Measurements from ENCODE around the gene PRPF6. TPM values are rescaled to one million over a fixed set of nuclear protein-coding genes. Genes with fewer than 3 reads are reported as not detected.

PRPF6 gene
- total RNA-seq, 2 experiments from 2014 or later = 60.5 to 67.0 TPM

- peak overlapping the region; percentile 61 for H3K4me3 Mint-ChIP-seq
- no peak for ATAC-seq
- H3K9me3 Mint-ChIP-seq (ENCODE audit: low read depth) = no peaks in the 10 kb centered on the region
- ChIA-PET POLR2A (no interaction called here), CTCF (interaction anchor here (0.8 to 2.9 kb wide), 11 partner anchors 11 to 81 kb away, joined by 3 to 32 read pairs (median 5); partner anchors contain the start of genes PRPF6 and SAMD10)
- no peak for DNase-seq
- intact Hi-C loops (cut with DNase I, micrococcal nuclease) = loop anchor here in 1 of 2 experiments (1.0 kb wide), 1 partner anchor 15 kb away; no protein-coding TSS in a partner anchor
- H3K36me3 Mint-ChIP-seq (ENCODE audit: low read depth) = peaks cover under 1% of the 10 kb centered on the region
- H3K4me1 Mint-ChIP-seq = peaks cover 33% of the 10 kb centered on the region
- H3K27me3 Mint-ChIP-seq = peaks cover 2% of the 10 kb centered on the region
- H3K27ac Mint-ChIP-seq = no peak overlapping the region
Measured at GRCh38 chr20:64040231-64041039, 59.5 kb downstream of the PRPF6 start.

GRCh38 chr20:64041040-64041780 is 60.3 kb downstream of the PRPF6 start:
- ChIA-PET CTCF (interaction anchor here (1.0 to 2.5 kb wide), 8 partner anchors 10 to 78 kb away, joined by 3 to 13 read pairs (median 4); partner anchors contain the start of gene TCEA2), POLR2A (no interaction called here)
- Mint-ChIP-seq H3K27ac (peak overlapping the region; percentile 47), H3K4me1 (peaks cover 31% of the 10 kb centered on the region), H3K9me3 (ENCODE audit: low read depth) (no peaks in the 10 kb centered on the region), H3K27me3 (peaks cover 5% of the 10 kb centered on the region), H3K4me3 (peak overlapping the region; percentile 71), H3K36me3 (ENCODE audit: low read depth) (no peaks in the 10 kb centered on the region)
- intact Hi-C loops (cut with DNase I, micrococcal nuclease) = loop anchor here in 1 of 2 experiments (1.0 kb wide), 1 partner anchor 14 kb away; no protein-coding TSS in a partner anchor
- no peak for DNase-seq
- no peak for ATAC-seq

DNA sequence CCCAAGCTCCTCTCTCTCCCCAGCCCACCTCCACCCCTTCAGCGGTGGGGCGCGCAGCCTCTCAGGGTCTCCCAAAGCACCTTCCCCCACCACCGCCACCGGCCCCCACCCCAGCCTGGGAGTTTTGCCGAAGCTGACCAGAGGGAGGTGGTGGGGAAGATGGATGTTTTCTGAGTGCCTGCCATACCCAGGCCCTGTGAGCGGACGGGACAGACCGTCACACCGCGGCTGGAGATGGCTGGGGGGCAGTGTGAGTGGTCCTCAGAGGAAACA is 60.8 kb downstream of the PRPF6 start:
- H3K4me1 Mint-ChIP-seq = peaks cover 29% of the 10 kb centered on the region
- peak overlapping the region; percentile 47 for H3K27ac Mint-ChIP-seq
- ChIA-PET CTCF (interaction anchor here (1.0 to 1.3 kb wide), 3 partner anchors 16 to 59 kb away, joined by 3 to 4 read pairs (median 4); partner anchors contain the start of gene TCEA2), POLR2A (no interaction called here)
- peak overlapping the region; percentile 71 for H3K4me3 Mint-ChIP-seq
- peaks cover 9% of the 10 kb centered on the region for H3K27me3 Mint-ChIP-seq
- H3K9me3 Mint-ChIP-seq (ENCODE audit: low read depth) = no peaks in the 10 kb centered on the region
- ATAC-seq (no peak), DNase-seq (no peak)
- intact Hi-C loops (cut with DNase I, micrococcal nuclease) = loop anchor here in 1 of 2 experiments (1.0 kb wide), 1 partner anchor 14 kb away; no protein-coding TSS in a partner anchor
- no peaks in the 10 kb centered on the region for H3K36me3 Mint-ChIP-seq (ENCODE audit: low read depth)

DNA sequence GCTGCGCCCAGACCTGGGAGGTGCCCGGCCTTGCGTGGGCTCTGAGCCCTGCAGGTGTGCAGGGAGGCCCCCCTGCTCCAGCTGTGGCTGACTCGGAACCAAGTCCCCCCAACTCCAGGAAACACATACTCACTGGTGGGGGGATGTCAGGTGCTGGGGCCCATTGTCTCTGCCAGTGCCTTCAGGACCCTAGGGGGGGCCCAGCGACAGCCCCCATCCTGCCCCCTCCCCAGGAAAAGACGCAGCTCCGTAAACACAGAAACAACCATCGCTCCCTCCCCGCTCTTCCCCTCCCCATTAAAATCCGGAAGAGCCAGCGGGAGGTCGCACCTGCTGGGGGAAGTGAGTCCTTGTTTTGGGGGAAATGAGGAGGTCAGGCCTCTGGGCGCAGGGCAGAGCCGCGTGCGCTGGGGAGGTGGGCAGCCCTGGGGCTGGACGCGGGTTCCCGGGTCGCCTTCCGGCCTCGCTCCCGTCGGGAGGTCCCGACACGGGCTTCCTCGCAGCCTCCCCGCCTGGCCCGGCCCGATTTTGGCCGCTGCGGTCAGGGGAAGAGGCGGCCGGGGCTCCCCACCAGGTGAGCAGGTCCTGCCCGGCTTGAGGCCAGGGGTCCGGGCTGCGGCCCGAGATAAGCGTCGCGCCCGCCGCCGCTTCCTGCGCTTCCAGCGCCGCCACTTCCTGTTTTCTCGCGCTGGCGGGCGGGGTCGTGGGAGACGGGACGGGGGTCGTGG is 61.3 kb downstream of the PRPF6 start:
- peak overlapping the region; percentile 55 for H3K27ac Mint-ChIP-seq
- H3K4me3 Mint-ChIP-seq = peak overlapping the region; percentile 71
- peaks cover 24% of the 10 kb centered on the region for H3K4me1 Mint-ChIP-seq
- intact Hi-C loops (cut with DNase I, micrococcal nuclease) = no loop called here
- no peaks in the 10 kb centered on the region for H3K36me3 Mint-ChIP-seq (ENCODE audit: low read depth)
- ATAC-seq (no peak), DNase-seq (no peak)
- peaks cover 14% of the 10 kb centered on the region for H3K27me3 Mint-ChIP-seq
- no peaks in the 10 kb centered on the region for H3K9me3 Mint-ChIP-seq (ENCODE audit: low read depth)
- ChIA-PET POLR2A (no interaction called here), CTCF (interaction anchor here (0.6 to 1.3 kb wide), 4 partner anchors 15 to 60 kb away, joined by 3 to 4 read pairs (median 4); partner anchors contain the start of gene TCEA2)

DNA sequence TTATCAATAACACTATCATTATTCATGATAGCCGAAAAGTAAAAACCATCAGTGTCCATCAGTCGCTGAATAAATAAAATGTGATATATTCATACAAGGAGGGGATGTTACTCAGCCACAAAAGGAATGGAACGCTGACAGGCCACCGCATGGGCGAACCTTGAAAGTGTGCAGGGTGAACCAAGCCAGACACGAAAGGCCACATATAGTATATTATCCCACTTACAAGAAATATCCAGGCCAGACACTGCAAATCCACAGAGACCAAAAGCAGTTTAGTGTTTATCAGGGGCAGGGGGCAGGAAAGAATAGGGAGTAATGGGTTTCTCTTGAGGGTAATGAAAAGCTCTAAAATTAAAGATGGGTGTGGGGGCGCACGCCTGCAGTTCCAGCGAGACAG is 62.8 kb downstream of the PRPF6 start:
- no peaks in the 10 kb centered on the region for H3K36me3 Mint-ChIP-seq (ENCODE audit: low read depth)

DNA sequence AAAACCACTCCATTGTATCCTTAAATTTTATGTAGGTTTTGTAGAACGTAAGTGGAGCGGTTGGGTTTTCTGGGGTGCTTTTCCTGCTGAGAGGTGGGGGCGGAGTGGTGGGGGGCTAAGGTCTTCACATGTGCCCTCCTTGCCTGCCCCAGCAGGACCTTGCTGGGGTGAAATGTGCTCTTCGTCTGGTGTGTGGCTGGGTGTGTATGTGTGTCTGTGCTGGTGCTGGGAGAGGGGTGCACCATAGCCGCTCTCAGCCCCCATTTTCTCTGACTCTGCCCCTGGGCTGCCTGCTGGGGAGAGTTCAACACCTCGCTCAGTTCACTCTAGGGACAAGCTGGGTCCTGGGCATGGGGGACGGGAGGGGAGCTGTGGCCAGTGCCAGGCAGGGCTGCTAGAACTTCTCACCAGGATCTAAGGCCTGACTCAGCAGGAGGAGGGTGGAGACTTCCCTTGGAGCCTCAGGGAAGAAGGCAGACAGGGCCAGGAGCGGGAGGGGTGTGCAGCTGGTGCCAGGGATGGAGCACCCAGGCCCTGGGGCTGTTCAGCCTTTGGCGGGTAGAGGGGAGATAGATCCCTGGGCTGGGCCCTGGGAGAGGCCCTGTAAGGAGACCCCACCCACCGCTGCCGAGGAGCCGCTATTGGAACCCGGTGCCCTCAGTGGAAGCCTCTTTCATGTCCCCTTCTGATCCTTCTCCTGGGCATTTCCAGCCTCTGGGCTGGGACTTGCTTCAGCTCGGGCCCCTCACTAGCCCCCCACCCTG is 63.7 kb downstream of the PRPF6 start:
- Mint-ChIP-seq H3K4me3 (no peak overlapping the region), H3K27me3 (peaks cover 18% of the 10 kb centered on the region), H3K36me3 (ENCODE audit: low read depth) (no peaks in the 10 kb centered on the region), H3K9me3 (ENCODE audit: low read depth) (no peaks in the 10 kb centered on the region), H3K4me1 (peaks cover 14% of the 10 kb centered on the region), H3K27ac (no peak overlapping the region)
- CTCF ChIA-PET = interaction anchor here (0.6 to 1.2 kb wide), 2 partner anchors 28 to 64 kb away, joined by 3 read pairs; partner anchors contain the start of gene PRPF6
- intact Hi-C loops (cut with DNase I, micrococcal nuclease) = no loop called here
- no peak for ATAC-seq
- no peak for DNase-seq
- POLR2A ChIA-PET = interaction anchor here (0.6 kb wide), 1 partner anchor 130 kb away, joined by 3 read pairs; no protein-coding TSS in a partner anchor

More for the DNA sequence above, 62.8 kb downstream of the PRPF6 start:
- ChIA-PET CTCF (interaction anchor here (0.6 to 1.2 kb wide), 2 partner anchors 19 to 63 kb away, joined by 3 read pairs; partner anchors contain the start of gene PRPF6), POLR2A (no interaction called here)
- H3K4me1 Mint-ChIP-seq = peaks cover 16% of the 10 kb centered on the region
- H3K4me3 Mint-ChIP-seq = peak overlapping the region; percentile 51
- no peak for ATAC-seq
- no peak overlapping the region for H3K27ac Mint-ChIP-seq
- DNase-seq = no peak
- H3K9me3 Mint-ChIP-seq (ENCODE audit: low read depth) = no peaks in the 10 kb centered on the region
- peaks cover 16% of the 10 kb centered on the region for H3K27me3 Mint-ChIP-seq
- intact Hi-C loops (cut with DNase I, micrococcal nuclease) = no loop called here

DNA sequence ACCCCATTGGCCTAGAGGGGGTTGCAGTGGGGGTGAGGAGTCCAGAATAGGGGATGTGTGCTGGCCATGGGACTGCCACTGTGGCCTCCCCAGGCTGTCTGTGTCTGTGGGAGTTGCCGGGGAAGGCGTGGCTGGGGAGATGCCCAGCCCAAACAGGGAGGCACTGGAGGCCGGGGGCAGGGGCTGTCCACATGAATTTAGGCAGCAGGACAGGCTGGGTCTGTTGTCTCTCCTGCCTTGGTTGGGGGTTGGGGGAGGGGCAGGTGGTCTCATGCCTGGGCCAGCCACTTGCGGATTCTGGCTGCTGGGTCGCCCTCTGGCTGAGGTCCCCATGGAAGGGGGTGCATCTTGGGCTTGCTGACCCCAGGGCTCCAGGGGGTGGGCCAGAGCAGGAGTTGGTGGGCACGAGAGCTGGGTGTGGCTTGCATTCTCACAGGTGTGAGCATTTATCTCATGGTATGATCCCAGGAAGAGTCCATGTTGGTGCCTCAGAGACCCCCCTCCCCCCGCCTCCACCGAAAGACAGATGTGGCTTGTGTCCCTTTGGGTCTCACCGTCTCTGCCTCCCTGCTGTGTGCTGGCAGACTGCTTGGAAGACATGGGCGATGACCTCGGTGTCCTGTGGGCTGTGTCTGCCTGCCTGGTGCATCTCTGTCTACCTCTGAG is 64.5 kb downstream of the PRPF6 start:
- no peak for ATAC-seq
- Mint-ChIP-seq H3K9me3 (ENCODE audit: low read depth) (no peaks in the 10 kb centered on the region), H3K4me1 (peaks cover 8% of the 10 kb centered on the region), H3K4me3 (no peak overlapping the region), H3K36me3 (ENCODE audit: low read depth) (no peaks in the 10 kb centered on the region), H3K27ac (no peak overlapping the region), H3K27me3 (peaks cover 23% of the 10 kb centered on the region)
- no peak for DNase-seq
- POLR2A ChIA-PET = no interaction called here
- intact Hi-C loops (cut with DNase I, micrococcal nuclease) = no loop called here
- CTCF ChIA-PET = interaction anchor here (0.5 kb wide), 1 partner anchor 64 kb away, joined by 3 read pairs; no protein-coding TSS in a partner anchor

GRCh38 chr20:64047046-64047389 is 66.1 kb downstream of the PRPF6 start:
- ChIA-PET CTCF (no interaction called here), POLR2A (no interaction called here)
- Mint-ChIP-seq H3K4me3 (no peak overlapping the region), H3K27me3 (peaks cover 31% of the 10 kb centered on the region), H3K4me1 (peaks cover 8% of the 10 kb centered on the region), H3K27ac (no peak overlapping the region), H3K9me3 (ENCODE audit: low read depth) (no peaks in the 10 kb centered on the region), H3K36me3 (ENCODE audit: low read depth) (no peaks in the 10 kb centered on the region)
- DNase-seq (no peak), ATAC-seq (no peak)
- intact Hi-C loops (cut with DNase I, micrococcal nuclease) = no loop called here

DNA sequence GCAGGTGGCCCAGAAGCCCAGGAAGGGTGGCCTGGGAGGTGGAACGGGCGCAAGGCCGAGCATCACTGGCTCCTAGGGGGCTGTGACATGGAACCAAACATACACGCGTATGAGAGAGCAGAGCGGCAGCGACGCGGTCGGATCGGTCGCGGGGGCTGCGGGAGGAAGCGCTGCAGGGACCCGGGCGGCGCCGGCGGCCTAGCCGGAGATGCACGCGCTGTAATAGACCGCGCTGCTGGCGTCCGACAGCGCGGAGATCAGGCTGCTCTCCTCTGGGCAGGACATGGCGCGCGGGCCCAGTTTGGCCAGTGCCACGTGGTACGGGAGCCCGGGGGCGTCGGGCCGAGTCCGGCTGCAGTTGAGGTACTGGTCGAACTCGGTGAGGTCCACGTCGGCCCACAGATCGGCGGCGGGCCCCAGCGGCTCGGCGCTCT is 67.1 kb downstream of the PRPF6 start:
- Mint-ChIP-seq H3K4me3 (no peak overlapping the region), H3K9me3 (ENCODE audit: low read depth) (no peaks in the 10 kb centered on the region), H3K4me1 (peaks cover 8% of the 10 kb centered on the region), H3K27ac (no peak overlapping the region), H3K27me3 (peaks cover 35% of the 10 kb centered on the region), H3K36me3 (ENCODE audit: low read depth) (no peaks in the 10 kb centered on the region)
- DNase-seq (no peak), ATAC-seq (no peak)
- ChIA-PET POLR2A (no interaction called here), CTCF (interaction anchor here (0.7 kb wide), 1 partner anchor 224 kb away, joined by 3 read pairs; no protein-coding TSS in a partner anchor)
- intact Hi-C loops (cut with DNase I, micrococcal nuclease) = no loop called here

DNA sequence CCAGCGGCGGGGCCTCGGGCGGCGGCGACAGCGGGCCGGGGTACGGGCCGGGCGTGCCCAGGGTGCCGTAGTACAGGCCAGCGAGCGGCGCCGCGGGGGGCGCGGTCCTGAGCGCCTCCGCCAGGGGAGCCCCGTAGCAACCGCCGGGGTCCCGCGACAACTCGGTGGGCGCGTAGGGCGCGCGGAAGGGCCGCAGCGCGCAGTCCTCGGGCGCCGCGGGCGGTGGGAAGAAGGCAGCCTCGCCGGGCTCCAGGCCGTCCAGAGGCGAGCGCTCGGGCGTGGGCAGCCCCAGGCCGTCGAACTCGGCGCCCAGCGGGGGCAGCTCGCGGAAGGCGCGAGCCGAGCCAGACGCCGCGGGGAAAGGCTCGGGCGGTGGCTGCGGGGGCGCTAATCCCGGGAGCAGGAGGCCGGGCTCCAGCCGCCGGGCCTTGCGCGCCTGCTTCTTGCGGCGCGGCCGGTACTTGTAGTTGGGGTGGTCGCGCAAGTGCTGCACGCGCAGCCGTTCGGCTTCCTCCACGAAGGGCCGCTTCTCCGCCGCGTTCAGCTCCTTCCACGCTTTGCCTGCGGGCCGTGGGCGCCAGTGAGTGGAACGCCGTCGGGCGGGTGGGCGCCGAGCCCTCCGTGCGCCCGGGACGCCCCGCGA is 67.6 kb downstream of the PRPF6 start:
- no peak overlapping the region for H3K4me3 Mint-ChIP-seq
- H3K27me3 Mint-ChIP-seq = peaks cover 39% of the 10 kb centered on the region
- intact Hi-C loops (cut with DNase I, micrococcal nuclease) = no loop called here
- ChIA-PET POLR2A (interaction anchor here (0.5 kb wide), 1 partner anchor 481 kb away, joined by 3 read pairs; no protein-coding TSS in a partner anchor), CTCF (interaction anchor here (0.7 kb wide), 2 partner anchors 9 to 224 kb away, joined by 3 read pairs; no protein-coding TSS in a partner anchor)
- H3K36me3 Mint-ChIP-seq (ENCODE audit: low read depth) = no peaks in the 10 kb centered on the region
- no peaks in the 10 kb centered on the region for H3K9me3 Mint-ChIP-seq (ENCODE audit: low read depth)
- peaks cover 8% of the 10 kb centered on the region for H3K4me1 Mint-ChIP-seq
- DNase-seq = no peak
- H3K27ac Mint-ChIP-seq = no peak overlapping the region
- no peak for ATAC-seq
